Lung (tissue), 12 donors: ENCODE data around the gene TMEM131L. TPM values are rescaled to one million over a fixed set of nuclear protein-coding genes. Genes with fewer than 3 reads are reported as not detected.

Source experiments
- ATAC-seq: fragments of 200-7000 bp; cut with Tn5 transposase; one replicate; pipeline ENCODE4 v1.9.1; 2020; ENCODE audit warnings: moderate number of reproducible peaks; ENCODE audit not compliant: insufficient read depth, low FRiP score
- DNase-seq, 3 donors: peaks; one replicate each; pipeline ENCODE4 v3.0.0-alpha.2; 2013 to 2017
- H3K27ac ChIP-seq, 2 donors: one replicate each; pipeline ENCODE4 v1.5.1; 2013; ENCODE audit warnings: mild to moderate bottlenecking in 2 of 2, moderate library complexity in 2 of 2, control low read depth in 1 of 2, inconsistent platforms in 1 of 2, low read depth in 1 of 2, low read length in 1 of 2
- H3K27me3 ChIP-seq, 3 donors: one replicate each; pipeline ENCODE4 v1.5.1; 2013; ENCODE audit warnings: low read length in 2 of 3; ENCODE audit not compliant: control insufficient read depth in 3 of 3, insufficient read depth in 3 of 3
- H3K36me3 ChIP-seq, 4 donors: one replicate each; pipeline ENCODE4 v1.5.1; 2013; ENCODE audit warnings: low read length in 4 of 4, mild to moderate bottlenecking in 1 of 4, moderate library complexity in 1 of 4; ENCODE audit not compliant: control insufficient read depth in 4 of 4, insufficient read depth in 4 of 4
- H3K4me1 ChIP-seq, 5 donors: one replicate each; pipeline ENCODE4 v1.5.1; 2013; ENCODE audit warnings: low read length in 5 of 5, mild to moderate bottlenecking in 2 of 5, moderate library complexity in 1 of 5; ENCODE audit not compliant: control insufficient read depth in 5 of 5, insufficient read depth in 5 of 5
- H3K4me3 ChIP-seq: one replicate; pipeline ENCODE4 v1.5.1; 2013; ENCODE audit warnings: mild to moderate bottlenecking, control low read depth, moderate library complexity
- H3K9ac ChIP-seq, 2 donors: one replicate each; pipeline ENCODE4 v1.5.1; 2013; ENCODE audit warnings: low read length in 2 of 2, control low read depth in 1 of 2; ENCODE audit not compliant: insufficient read depth in 1 of 2
- H3K9me3 ChIP-seq, 4 donors: one replicate each; pipeline ENCODE4 v1.5.1; 2013; ENCODE audit warnings: low read length in 3 of 4, mild to moderate bottlenecking in 1 of 4, moderate library complexity in 1 of 4; ENCODE audit not compliant: control insufficient read depth in 4 of 4, insufficient read depth in 3 of 4
- CTCF ChIP-seq: IDR thresholded peaks from 2 replicates; pipeline ENCODE4 v1.5.1; 2012; ENCODE audit warnings: mild to moderate bottlenecking; ENCODE audit errors: control extremely low read depth, extremely low read depth
- WGBS, 2 donors: extraction: QIAGEN DNeasy Blood & Tissue Kit; methylation state at CpG; one replicate each; pipeline ENCODE4 v1.1.7; 2013; 5-methylcytosine and 5-hydroxymethylcytosine counted together
- polyA plus RNA-seq, 2 donors: library from polyadenylated mRNA; stranded (reverse); fragments of 200-250 nt; gene quantifications; one replicate each; pipeline ENCODE4 v1.2.1, GENCODE V29; 2013
- total RNA-seq, 2 donors: library from RNA; depleted of rRNA in 1 of 2; stranded (reverse); fragments of >200 nt in 1 of 2; gene quantifications; one replicate each; pipeline ENCODE4 v1.2.1, GENCODE V29; 2014 to 2021
- donor health status: control.
- donor health status: control.
- donor health status: Bipolar disorder and iron deficiency.
- donor health status: healthy.
- donor health status: DM: yes; HTN: yes; CAD: no.

The TMEM131L gene
- total and polyA plus RNA-seq, 4 donors, result 2.9 to 40.6 (median 11.8) TPM

- no peaks in the 10 kb centered on the region for H3K36me3 ChIP-seq
- no peaks in the 10 kb centered on the region for H3K9me3 ChIP-seq
- H3K27me3 ChIP-seq, result no peaks in the 10 kb centered on the region
- H3K4me3 ChIP-seq, result no peak overlapping the region
- H3K4me1 ChIP-seq, result peaks cover 4 to 34% (median 23%) of the 10 kb centered on the region in 5 donors
- no peak for TF ChIP-seq CTCF
- DNase-seq, result no peak
- WGBS, 2 donors, result 89 to 96% methylated on average over 5 of the region's 5 CpGs
- ATAC-seq, result no peak
- no peak overlapping the region for H3K9ac ChIP-seq
- no peak overlapping the region for H3K27ac ChIP-seq
These were observed 19.7 kb downstream of the TMEM131L start for GRCh38 chr4:153485860-153486259.

GRCh38 chr4:153486281-153487151 is 20.4 kb downstream of the TMEM131L start:
- TF ChIP-seq CTCF, result no peak
- H3K27me3 ChIP-seq, result no peaks in the 10 kb centered on the region
- peaks cover 4 to 34% (median 23%) of the 10 kb centered on the region in 5 donors for H3K4me1 ChIP-seq
- ATAC-seq (peak; percentile 45), DNase-seq (peak in 1 of 3 donors; percentile 21)
- H3K4me3 ChIP-seq, result no peak overlapping the region
- H3K27ac ChIP-seq, result peak overlapping the region; percentile 51 to 68
- H3K36me3 ChIP-seq, result no peaks in the 10 kb centered on the region
- no peak overlapping the region for H3K9ac ChIP-seq
- H3K9me3 ChIP-seq, result no peaks in the 10 kb centered on the region
- 74 to 87% methylated on average over 14 of the region's 14 CpGs for WGBS, 2 donors

- peak overlapping the region; percentile 47 to 83 for H3K27ac ChIP-seq
- peak overlapping the region in 1 of 2 donors; percentile 70 for H3K9ac ChIP-seq
- 12% methylated on average over 24 of the region's 24 CpGs for WGBS, 2 donors
- H3K4me3 ChIP-seq, result no peak overlapping the region
- peaks cover 4 to 34% (median 23%) of the 10 kb centered on the region in 5 donors for H3K4me1 ChIP-seq
- ATAC-seq (peak; percentile 20), DNase-seq (peak; percentile 56 to 79 (median 71))
- no peaks in the 10 kb centered on the region for H3K27me3 ChIP-seq
- no peaks in the 10 kb centered on the region for H3K9me3 ChIP-seq
- no peaks in the 10 kb centered on the region for H3K36me3 ChIP-seq
- TF ChIP-seq CTCF, result no peak
These were observed 22.1 kb downstream of the TMEM131L start for GRCh38 chr4:153488006-153488891.
